IMR-90 (cell line): ENCODE data around the gene GNAI3. TPM values are rescaled to one million over a fixed set of nuclear protein-coding genes. Genes with fewer than 3 reads are reported as not detected.

ENCODE experiments used
- ATAC-seq: fragments of 200-7000 bp; cut with Tn5 transposase; 2 replicates; pipeline ENCODE4 v1.9.1; 2020; ENCODE audit warnings: low read depth, mild to moderate bottlenecking, moderate library complexity
- BruUV-seq: library from RNA; stranded (reverse); fragments of 400-500 nt; replicated peaks from 2 replicates; lab custom pipeline; 2021; lab: Mats Ljungman, UMichigan
- CTCF ChIA-PET: fragments of 300-600 bp; formaldehyde crosslinking; extraction: SDS; loops from one replicate; lab custom pipeline; 2021; ENCODE audit warnings: antibody characterized with exemption; lab: Yijun Ruan, JAX
- POLR2A ChIA-PET: fragments of 300-600 bp; sonication (Branson Sonifier 250); formaldehyde crosslinking; loops from one replicate; lab custom pipeline; 2022; ENCODE audit warnings: antibody characterized with exemption; ENCODE audit not compliant: unreplicated experiment; lab: Charles Lee
- DNase-seq: peaks from one replicate; pipeline ENCODE4 v3.0.0; 2013
- H2AFZ ChIP-seq: replicated peaks from 2 replicates; pipeline ENCODE3; 2013; ENCODE audit warnings: low read length, mild to moderate bottlenecking; ENCODE audit not compliant: poor library complexity
- H2AK5ac ChIP-seq: 2 replicates; pipeline ENCODE4 v1.6.1; 2013; ENCODE audit warnings: low read depth, low read length, inconsistent platforms
- H2AK9ac ChIP-seq: replicated peaks from 2 replicates; pipeline ENCODE3; 2013; ENCODE audit warnings: mild to moderate bottlenecking, low read depth, low read length, moderate library complexity; ENCODE audit not compliant: poor library complexity
- H2BK120ac ChIP-seq: 2 replicates; pipeline ENCODE4 v1.6.1; 2013; ENCODE audit warnings: low read depth, low read length, inconsistent platforms
- H2BK15ac ChIP-seq: 3 replicates; pipeline ENCODE4 v1.6.1; 2013; ENCODE audit warnings: low read depth, low read length, inconsistent platforms
- H2BK20ac ChIP-seq: 2 replicates; pipeline ENCODE4 v1.6.1; 2013; ENCODE audit warnings: low read depth, mild to moderate bottlenecking, inconsistent platforms, low read length, moderate library complexity
- H2BK5ac ChIP-seq: 2 replicates; pipeline ENCODE4 v1.6.1; 2013; ENCODE audit warnings: mild to moderate bottlenecking, low read depth, low read length, inconsistent platforms; ENCODE audit not compliant: poor library complexity, severe bottlenecking
- H3K14ac ChIP-seq: replicated peaks from 2 replicates; pipeline ENCODE4 v1.6.1; 2013; ENCODE audit warnings: low read depth, low read length, inconsistent platforms
- H3K18ac ChIP-seq: 2 replicates; pipeline ENCODE4 v1.6.1; 2013; ENCODE audit warnings: low read depth, low read length, control low read depth
- H3K23ac ChIP-seq: 2 replicates; pipeline ENCODE4 v1.6.1; 2013; ENCODE audit warnings: low read depth, low read length, inconsistent platforms
- H3K27ac ChIP-seq: 2 replicates; pipeline ENCODE4 v1.5.1; 2013; ENCODE audit warnings: mild to moderate bottlenecking, control low read depth, low read length; ENCODE audit not compliant: insufficient read depth
- H3K27me3 ChIP-seq: 2 replicates; pipeline ENCODE4 v1.6.1; 2013; ENCODE audit warnings: low read length; ENCODE audit not compliant: control insufficient read depth, insufficient read depth
- H3K36me3 ChIP-seq: 2 replicates; pipeline ENCODE4 v1.6.1; 2013; ENCODE audit warnings: low read length, mixed read lengths; ENCODE audit not compliant: control insufficient read depth, insufficient read depth
- H3K4ac ChIP-seq: 2 replicates; pipeline ENCODE4 v1.6.1; 2013; ENCODE audit warnings: low read depth, low read length, inconsistent platforms
- H3K4me1 ChIP-seq: 2 replicates; pipeline ENCODE4 v1.6.1; 2013; ENCODE audit warnings: low read length, mixed read lengths; ENCODE audit not compliant: control insufficient read depth, insufficient read depth
- H3K4me2 ChIP-seq: 2 replicates; pipeline ENCODE4 v1.6.1; 2013; ENCODE audit warnings: low read depth, mild to moderate bottlenecking, control low read depth, low read length, moderate library complexity
- H3K4me3 ChIP-seq: 2 replicates; pipeline ENCODE4 v1.5.1; 2013; ENCODE audit warnings: low read depth, mild to moderate bottlenecking, control low read depth, low read length, moderate library complexity; ENCODE audit not compliant: insufficient read depth
- H3K56ac ChIP-seq: 2 replicates; pipeline ENCODE4 v1.6.1; 2013; ENCODE audit warnings: low read length, inconsistent platforms; ENCODE audit not compliant: insufficient read depth; ENCODE audit errors: extremely low read depth
- H3K79me1 ChIP-seq, 2 experiments: 2 replicates each; pipeline ENCODE4 v1.6.1; 2013; ENCODE audit warnings: low read length in 2 of 2, inconsistent platforms in 1 of 2, low read depth in 1 of 2
- H3K9ac ChIP-seq: 2 replicates; pipeline ENCODE4 v1.6.1; 2013; ENCODE audit warnings: low read depth, low read length, control low read depth
- H3K9me1 ChIP-seq: 2 replicates; pipeline ENCODE4 v1.6.1; 2013; ENCODE audit warnings: low read length, inconsistent platforms; ENCODE audit not compliant: insufficient read depth
- H3K9me3 ChIP-seq: 2 replicates; pipeline ENCODE4 v1.6.1; 2013; ENCODE audit warnings: low read length; ENCODE audit not compliant: control insufficient read depth, insufficient read depth
- H4K20me1 ChIP-seq: 2 replicates; pipeline ENCODE4 v1.6.1; 2013; ENCODE audit warnings: low read length, inconsistent platforms; ENCODE audit not compliant: insufficient read depth
- H4K5ac ChIP-seq: 2 replicates; pipeline ENCODE4 v1.6.1; 2013; ENCODE audit warnings: mild to moderate bottlenecking, low read depth, low read length, control low read depth
- H4K8ac ChIP-seq, 2 experiments: 2 replicates each; pipeline ENCODE4 v1.6.1; 2013; ENCODE audit warnings: low read depth in 2 of 2, low read length in 2 of 2, control low read depth in 1 of 2, inconsistent platforms in 1 of 2
- H4K91ac ChIP-seq: 2 replicates; pipeline ENCODE4 v1.6.1; 2013; ENCODE audit warnings: low read depth, low read length, inconsistent platforms; ENCODE audit not compliant: insufficient read depth
- CEBPB ChIP-seq: IDR thresholded peaks from 2 replicates; pipeline ENCODE4 v1.6.1; 2012; ENCODE audit warnings: low read depth, low read length, improper control_type of control experiment
- MXI1 ChIP-seq: IDR thresholded peaks from 2 replicates; pipeline ENCODE4 v1.6.1; 2012; ENCODE audit warnings: low read depth, mild to moderate bottlenecking, low read length, moderate library complexity, borderline replicate concordance
- SMC3 ChIP-seq: fragments of 150-350 bp; IDR thresholded peaks from 2 replicates; pipeline ENCODE4 v1.6.1; 2016; ENCODE audit warnings: low read depth, mild to moderate bottlenecking, antibody characterized with exemption, low read length, moderate library complexity
- WGBS, 2 experiments: methylation state at CpG; one replicate each; pipeline versions ENCODE4 v1.1.5 to v1.1.7; 2013; ENCODE audit warnings: missing lambda C conversion rate in 2 of 2; ENCODE audit not compliant: insufficient read length in 1 of 2; ENCODE audit errors: extremely low coverage in 2 of 2; 5-methylcytosine and 5-hydroxymethylcytosine counted together
- dilution Hi-C: fragments of 300-500 bp; cut with HindIII; formaldehyde crosslinking; loops from one replicate; pipeline ENCODE4 v1.14.3; 2018; ENCODE audit warnings: low sequenced_read_pairs; ENCODE audit not compliant: unreplicated experiment
- in situ Hi-C: fragments of 300-500 bp; cut with MboI; formaldehyde crosslinking; loops from 3 replicates; pipeline ENCODE4 v1.14.3; 2019; ENCODE audit warnings: low sequenced_read_pairs, inconsistent platforms, mixed read lengths
- intact Hi-C: fragments of 100-400 bp; cut with micrococcal nuclease; formaldehyde crosslinking; loops from 2 replicates; pipeline ENCODE4 v1.10.0; 2022
- polyA plus RNA-seq, 3 experiments: library from polyadenylated mRNA; depleted of rRNA; stranded (reverse); fragments of >200 nt; gene quantifications; 2 replicates each; pipeline ENCODE4 v1.2.3, GENCODE V29; 2012; ENCODE audit warnings: low replicate concordance in 1 of 3
- total RNA-seq: library from RNA; depleted of rRNA; stranded (reverse); fragments of >200 nt; gene quantifications from 2 replicates; pipeline ENCODE4 v1.2.3, GENCODE V29; 2012

The GNAI3 gene
- total and polyA plus RNA-seq, 2 of the 4 experiments (the other 2 are of a cell fraction), result 5.9 to 14.9 TPM

- no peak overlapping the region for H3K9ac ChIP-seq
- H2AK5ac ChIP-seq, result no peak overlapping the region
- H3K4ac ChIP-seq, result no peak overlapping the region
- POLR2A ChIA-PET, result no interaction called here
- H3K23ac ChIP-seq, result no peak overlapping the region
- H3K79me1 ChIP-seq, result no peaks in the 10 kb centered on the region
- in situ Hi-C loops (no loop called here), intact Hi-C loops (no loop called here), dilution Hi-C loops (no loop called here)
- no peaks in the 10 kb centered on the region for H3K9me1 ChIP-seq
- TF ChIP-seq CEBPB, result no peak
- no peak for TF ChIP-seq MXI1
- TF ChIP-seq SMC3, result no peak
- no peak overlapping the region for H4K91ac ChIP-seq
- BruUV-seq, result no TSS peak
- H4K8ac ChIP-seq, result no peak overlapping the region
- no peak overlapping the region for H2AFZ ChIP-seq
- no peak overlapping the region for H2BK5ac ChIP-seq
- peaks cover 6% of the 10 kb centered on the region for H3K27me3 ChIP-seq
- no peak overlapping the region for H3K4me3 ChIP-seq
- no peak overlapping the region for H3K56ac ChIP-seq
- CTCF ChIA-PET, result interaction anchor here (0.7 kb wide), 1 partner anchor 25 kb away, joined by 3 read pairs; no protein-coding TSS in a partner anchor
- H3K18ac ChIP-seq, result no peak overlapping the region
- no peak overlapping the region for H3K4me2 ChIP-seq
- no peak overlapping the region for H2BK20ac ChIP-seq
- no peak overlapping the region for H4K5ac ChIP-seq
- WGBS, 2 experiments, result 25% methylated on average over 1 of the region's 3 CpGs; no CpG with 5 or more reads in 1 of the 2 experiments
- H3K27ac ChIP-seq, result no peak overlapping the region
- no peak overlapping the region for H3K14ac ChIP-seq
- ATAC-seq (no peak), DNase-seq (no peak)
- H3K36me3 ChIP-seq, result no peaks in the 10 kb centered on the region
- peak overlapping the region; percentile 57 for H2AK9ac ChIP-seq
- no peak overlapping the region for H2BK120ac ChIP-seq
- H3K4me1 ChIP-seq, result peaks cover 6% of the 10 kb centered on the region
- H4K20me1 ChIP-seq, result no peaks in the 10 kb centered on the region
- H2BK15ac ChIP-seq, result no peak overlapping the region
- H3K9me3 ChIP-seq, result no peaks in the 10 kb centered on the region
Observed at GRCh38 chr1:109514846-109515245, 33.6 kb upstream of the GNAI3 start.
